Measurements from ENCODE around the gene KLHL18.
"Not testable (repeated sequence)": the region's sequence is repeated elsewhere in the genome, so short reads cannot be mapped to it uniquely, and the experiment has no call there.

The KLHL18 gene

GRCh38 chr3:47293822-47294221 lies 11.1 kb downstream of the KLHL18 start:
- Histone ChIP-seq H3K27me3 (ENCODE audit: control insufficient read depth in 2 of 2, insufficient read depth in 2 of 2, low read length in 2 of 2) (no peaks in the 10 kb centered on the region), H3K9me3 (ENCODE audit: control insufficient read depth in 2 of 2, low read length in 2 of 2) (no peaks in the 10 kb centered on the region), H3K36me3 (ENCODE audit: control insufficient read depth in 2 of 2, insufficient read depth in 2 of 2, low read length in 2 of 2) (peaks cover 3 to 6% of the 10 kb centered on the region in 2 donors), H3K4me3 (ENCODE audit: low read length in 2 of 2) (no peak overlapping the region), H3K4me1 (ENCODE audit: control insufficient read depth in 2 of 2, insufficient read depth in 2 of 2, low read length in 2 of 2) (no peaks in the 10 kb centered on the region), H3K9ac (ENCODE audit: low read depth in 1 of 2, low read length in 2 of 2) (no peak overlapping the region), H3K27ac (ENCODE audit: low read depth in 2 of 2, low read length in 2 of 2) (no peak overlapping the region)

GRCh38 chr3:47294392-47294791 lies 11.6 kb downstream of the KLHL18 start:
- no peaks in the 10 kb centered on the region for H3K9me3 ChIP-seq (ENCODE audit: control insufficient read depth in 2 of 2, low read length in 2 of 2)
- no peaks in the 10 kb centered on the region for H3K4me1 ChIP-seq (ENCODE audit: control insufficient read depth in 2 of 2, insufficient read depth in 2 of 2, low read length in 2 of 2)
- no peak overlapping the region for H3K9ac ChIP-seq (ENCODE audit: low read depth in 1 of 2, low read length in 2 of 2)
- H3K27me3 ChIP-seq (ENCODE audit: control insufficient read depth in 2 of 2, insufficient read depth in 2 of 2, low read length in 2 of 2): no peaks in the 10 kb centered on the region
- peaks cover 2 to 3% of the 10 kb centered on the region in 2 donors for H3K36me3 ChIP-seq (ENCODE audit: control insufficient read depth in 2 of 2, insufficient read depth in 2 of 2, low read length in 2 of 2)
- no peak overlapping the region for H3K4me3 ChIP-seq (ENCODE audit: low read length in 2 of 2)
- no peak overlapping the region for H3K27ac ChIP-seq (ENCODE audit: low read depth in 2 of 2, low read length in 2 of 2)

GRCh38 chr3:47295322-47295721 lies 12.6 kb downstream of the KLHL18 start:
- no peaks in the 10 kb centered on the region for H3K27me3 ChIP-seq (ENCODE audit: control insufficient read depth in 2 of 2, insufficient read depth in 2 of 2, low read length in 2 of 2)
- H3K36me3 ChIP-seq (ENCODE audit: control insufficient read depth in 2 of 2, insufficient read depth in 2 of 2, low read length in 2 of 2): peaks cover 2 to 3% of the 10 kb centered on the region in 2 donors
- H3K27ac ChIP-seq (ENCODE audit: low read depth in 2 of 2, low read length in 2 of 2): no peak overlapping the region
- no peak overlapping the region for H3K9ac ChIP-seq (ENCODE audit: low read depth in 1 of 2, low read length in 2 of 2)
- no peaks in the 10 kb centered on the region for H3K9me3 ChIP-seq (ENCODE audit: control insufficient read depth in 2 of 2, low read length in 2 of 2)
- no peak overlapping the region for H3K4me3 ChIP-seq (ENCODE audit: low read length in 2 of 2)
- H3K4me1 ChIP-seq (ENCODE audit: control insufficient read depth in 2 of 2, insufficient read depth in 2 of 2, low read length in 2 of 2): no peaks in the 10 kb centered on the region

GRCh38 chr3:47295976-47296375 lies 13.2 kb downstream of the KLHL18 start:
- Histone ChIP-seq H3K4me1 (ENCODE audit: control insufficient read depth in 2 of 2, insufficient read depth in 2 of 2, low read length in 2 of 2) (no peaks in the 10 kb centered on the region), H3K9ac (ENCODE audit: low read depth in 1 of 2, low read length in 2 of 2) (no peak overlapping the region), H3K9me3 (ENCODE audit: control insufficient read depth in 2 of 2, low read length in 2 of 2) (no peaks in the 10 kb centered on the region), H3K4me3 (ENCODE audit: low read length in 2 of 2) (no peak overlapping the region), H3K36me3 (ENCODE audit: control insufficient read depth in 2 of 2, insufficient read depth in 2 of 2, low read length in 2 of 2) (no peaks in the 10 kb centered on the region), H3K27ac (ENCODE audit: low read depth in 2 of 2, low read length in 2 of 2) (no peak overlapping the region), H3K27me3 (ENCODE audit: control insufficient read depth in 2 of 2, insufficient read depth in 2 of 2, low read length in 2 of 2) (no peaks in the 10 kb centered on the region)

- no peak overlapping the region for H3K9ac ChIP-seq (ENCODE audit: low read depth in 1 of 2, low read length in 2 of 2)
- H3K4me1 ChIP-seq (ENCODE audit: control insufficient read depth in 2 of 2, insufficient read depth in 2 of 2, low read length in 2 of 2): no peaks in the 10 kb centered on the region
- no peak overlapping the region for H3K27ac ChIP-seq (ENCODE audit: low read depth in 2 of 2, low read length in 2 of 2)
Observed at GRCh38 chr3:47296562-47297302, 14.0 kb downstream of the KLHL18 start.

GRCh38 chr3:47298439-47298838 lies 15.7 kb downstream of the KLHL18 start:
- H3K9ac ChIP-seq (ENCODE audit: low read depth in 1 of 2, low read length in 2 of 2): no peak overlapping the region
- no peak overlapping the region for H3K27ac ChIP-seq (ENCODE audit: low read depth in 2 of 2, low read length in 2 of 2)
- peaks cover 0 to 5% of the 10 kb centered on the region in 2 donors for H3K36me3 ChIP-seq (ENCODE audit: control insufficient read depth in 2 of 2, insufficient read depth in 2 of 2, low read length in 2 of 2)
- H3K4me3 ChIP-seq (ENCODE audit: low read length in 2 of 2): no peak overlapping the region
- no peaks in the 10 kb centered on the region for H3K9me3 ChIP-seq (ENCODE audit: control insufficient read depth in 2 of 2, low read length in 2 of 2)
- H3K4me1 ChIP-seq (ENCODE audit: control insufficient read depth in 2 of 2, insufficient read depth in 2 of 2, low read length in 2 of 2): no peaks in the 10 kb centered on the region
- H3K27me3 ChIP-seq (ENCODE audit: control insufficient read depth in 2 of 2, insufficient read depth in 2 of 2, low read length in 2 of 2): no peaks in the 10 kb centered on the region

More at GRCh38 chr3:47296562-47297302, 14.0 kb downstream of the KLHL18 start:
- H3K4me3 ChIP-seq (ENCODE audit: low read length in 2 of 2): no peak overlapping the region
- H3K9me3 ChIP-seq (ENCODE audit: control insufficient read depth in 2 of 2, low read length in 2 of 2): no peaks in the 10 kb centered on the region
- no peaks in the 10 kb centered on the region for H3K27me3 ChIP-seq (ENCODE audit: control insufficient read depth in 2 of 2, insufficient read depth in 2 of 2, low read length in 2 of 2)
- no peaks in the 10 kb centered on the region for H3K36me3 ChIP-seq (ENCODE audit: control insufficient read depth in 2 of 2, insufficient read depth in 2 of 2, low read length in 2 of 2)

GRCh38 chr3:47299381-47300318 lies 16.9 kb downstream of the KLHL18 start:
- Histone ChIP-seq H3K27me3 (ENCODE audit: control insufficient read depth in 2 of 2, insufficient read depth in 2 of 2, low read length in 2 of 2) (no peaks in the 10 kb centered on the region), H3K4me1 (ENCODE audit: control insufficient read depth in 2 of 2, insufficient read depth in 2 of 2, low read length in 2 of 2) (no peaks in the 10 kb centered on the region), H3K27ac (ENCODE audit: low read depth in 2 of 2, low read length in 2 of 2) (no peak overlapping the region), H3K36me3 (ENCODE audit: control insufficient read depth in 2 of 2, insufficient read depth in 2 of 2, low read length in 2 of 2) (peaks cover 0 to 5% of the 10 kb centered on the region in 2 donors), H3K4me3 (ENCODE audit: low read length in 2 of 2) (no peak overlapping the region), H3K9me3 (ENCODE audit: control insufficient read depth in 2 of 2, low read length in 2 of 2) (no peaks in the 10 kb centered on the region), H3K9ac (ENCODE audit: low read depth in 1 of 2, low read length in 2 of 2) (no peak overlapping the region)

- no peaks in the 10 kb centered on the region for H3K9me3 ChIP-seq (ENCODE audit: control insufficient read depth in 2 of 2, low read length in 2 of 2)
- H3K27me3 ChIP-seq (ENCODE audit: control insufficient read depth in 2 of 2, insufficient read depth in 2 of 2, low read length in 2 of 2): no peaks in the 10 kb centered on the region
- no peaks in the 10 kb centered on the region for H3K4me1 ChIP-seq (ENCODE audit: control insufficient read depth in 2 of 2, insufficient read depth in 2 of 2, low read length in 2 of 2)
- no peak overlapping the region for H3K27ac ChIP-seq (ENCODE audit: low read depth in 2 of 2, low read length in 2 of 2)
- no peak overlapping the region for H3K9ac ChIP-seq (ENCODE audit: low read depth in 1 of 2, low read length in 2 of 2)
- H3K4me3 ChIP-seq (ENCODE audit: low read length in 2 of 2): no peak overlapping the region
- H3K36me3 ChIP-seq (ENCODE audit: control insufficient read depth in 2 of 2, insufficient read depth in 2 of 2, low read length in 2 of 2): peaks cover 0 to 5% of the 10 kb centered on the region in 2 donors
Observed at GRCh38 chr3:47301456-47301855, 18.7 kb downstream of the KLHL18 start.

- Histone ChIP-seq H3K36me3 (ENCODE audit: control insufficient read depth in 2 of 2, insufficient read depth in 2 of 2, low read length in 2 of 2) (peaks cover 0 to 5% of the 10 kb centered on the region in 2 donors), H3K9ac (ENCODE audit: low read depth in 1 of 2, low read length in 2 of 2) (no peak overlapping the region), H3K27me3 (ENCODE audit: control insufficient read depth in 2 of 2, insufficient read depth in 2 of 2, low read length in 2 of 2) (no peaks in the 10 kb centered on the region), H3K4me3 (ENCODE audit: low read length in 2 of 2) (no peak overlapping the region), H3K4me1 (ENCODE audit: control insufficient read depth in 2 of 2, insufficient read depth in 2 of 2, low read length in 2 of 2) (no peaks in the 10 kb centered on the region), H3K9me3 (ENCODE audit: control insufficient read depth in 2 of 2, low read length in 2 of 2) (no peaks in the 10 kb centered on the region), H3K27ac (ENCODE audit: low read depth in 2 of 2, low read length in 2 of 2) (no peak overlapping the region)
Observed at GRCh38 chr3:47306022-47306421, 23.3 kb downstream of the KLHL18 start.

- not testable (repeated sequence) for H3K4me1 ChIP-seq (ENCODE audit: control insufficient read depth in 2 of 2, insufficient read depth in 2 of 2, low read length in 2 of 2); H3K9ac ChIP-seq (ENCODE audit: low read depth in 1 of 2, low read length in 2 of 2); H3K27me3 ChIP-seq (ENCODE audit: control insufficient read depth in 2 of 2, insufficient read depth in 2 of 2, low read length in 2 of 2); H3K9me3 ChIP-seq (ENCODE audit: control insufficient read depth in 2 of 2, low read length in 2 of 2); H3K36me3 ChIP-seq (ENCODE audit: control insufficient read depth in 2 of 2, insufficient read depth in 2 of 2, low read length in 2 of 2); H3K27ac ChIP-seq (ENCODE audit: low read depth in 2 of 2, low read length in 2 of 2); H3K4me3 ChIP-seq (ENCODE audit: low read length in 2 of 2)
Observed at GRCh38 chr3:47309231-47309630, 26.5 kb downstream of the KLHL18 start.
